ENCODE measurements around the gene EMCN.

Gene EMCN

GRCh38 chr4:100431416-100431815, 86.4 kb downstream of the EMCN start:
- Histone ChIP-seq H2AK5ac (ENCODE audit: low read depth, low read length) (no peak overlapping the region), H2BK15ac (ENCODE audit: low read length) (no peak overlapping the region), H3K79me1 (ENCODE audit: low read depth, low read length) (no peaks in the 10 kb centered on the region), H3K4me1 (ENCODE audit: control insufficient read depth in 2 of 2, insufficient read depth in 1 of 2, low read depth in 1 of 2, low read length in 2 of 2) (no peaks in the 10 kb centered on the region), H3K9me3 (replicated peaks in 1 of 2; ENCODE audit: control insufficient read depth in 2 of 2, insufficient read depth in 1 of 2, low read depth in 1 of 2, low read length in 2 of 2) (no peaks in the 10 kb centered on the region), H3K9ac (ENCODE audit: low read depth, low read length, poor library complexity) (no peak overlapping the region), H3K23ac (ENCODE audit: low read depth, low read length, poor library complexity) (no peak overlapping the region), H2BK12ac (ENCODE audit: low read length) (no peak overlapping the region), H3K4ac (ENCODE audit: low read length) (no peak overlapping the region), H2AFZ (ENCODE audit: low read length) (no peak overlapping the region), H3K4me2 (ENCODE audit: insufficient read depth, low read length, poor library complexity, severe bottlenecking) (no peak overlapping the region), H3K18ac (ENCODE audit: low read length) (no peak overlapping the region), H3K36me3 (replicated peaks in 1 of 2; ENCODE audit: control insufficient read depth in 2 of 2, insufficient read depth in 2 of 2, low read length in 2 of 2) (no peaks in the 10 kb centered on the region), H4K91ac (ENCODE audit: low read depth, low read length, poor library complexity) (no peak overlapping the region), H2BK5ac (ENCODE audit: low read length) (no peak overlapping the region), H2BK120ac (ENCODE audit: low read depth, low read length) (no peak overlapping the region), H3K4me3 (ENCODE audit: low read length in 2 of 2) (no peak overlapping the region), H4K8ac (ENCODE audit: low read depth, low read length) (no peak overlapping the region), H3K27me3 (ENCODE audit: control insufficient read depth in 3 of 3, insufficient read depth in 3 of 3, low read depth in 1 of 3, low read length in 3 of 3) (no peaks in the 10 kb centered on the region), H3K14ac (ENCODE audit: low read length) (no peak overlapping the region), H3K27ac (replicated peaks; ENCODE audit: low read length) (no peak overlapping the region)
- no peak for DNase-seq (ENCODE audit: low spot score)
- WGBS, 2 donors (ENCODE audit: extremely low coverage in 2 of 2, insufficient read length in 2 of 2, insufficient replicate concordance in 1 of 2): no CpG with 5 or more reads among the region's 1 CpG

GRCh38 chr4:100430451-100430850, 87.4 kb downstream of the EMCN start:
- H3K27me3 ChIP-seq (ENCODE audit: control insufficient read depth in 3 of 3, insufficient read depth in 3 of 3, low read depth in 1 of 3, low read length in 3 of 3): no peaks in the 10 kb centered on the region

GRCh38 chr4:100429616-100430015, 88.2 kb downstream of the EMCN start:
- H2BK120ac ChIP-seq (ENCODE audit: low read depth, low read length): no peak overlapping the region
- no CpG with 5 or more reads among the region's 1 CpG for WGBS, 2 donors (ENCODE audit: extremely low coverage in 2 of 2, insufficient read length in 2 of 2, insufficient replicate concordance in 1 of 2)
- no peak for DNase-seq (ENCODE audit: low spot score)

More at GRCh38 chr4:100430451-100430850, 87.4 kb downstream of the EMCN start:
- H2BK12ac ChIP-seq (ENCODE audit: low read length): no peak overlapping the region
- no peak overlapping the region for H2BK5ac ChIP-seq (ENCODE audit: low read length)
- no peak overlapping the region for H2AK5ac ChIP-seq (ENCODE audit: low read depth, low read length)
- no peaks in the 10 kb centered on the region for H3K36me3 ChIP-seq (replicated peaks in 1 of 2; ENCODE audit: control insufficient read depth in 2 of 2, insufficient read depth in 2 of 2, low read length in 2 of 2)
- H3K4me2 ChIP-seq (ENCODE audit: insufficient read depth, low read length, poor library complexity, severe bottlenecking): no peak overlapping the region
- no peak overlapping the region for H4K91ac ChIP-seq (ENCODE audit: low read depth, low read length, poor library complexity)
- no peak overlapping the region for H3K4ac ChIP-seq (ENCODE audit: low read length)
- no peak overlapping the region for H4K8ac ChIP-seq (ENCODE audit: low read depth, low read length)
- H3K9me3 ChIP-seq (replicated peaks in 1 of 2; ENCODE audit: control insufficient read depth in 2 of 2, insufficient read depth in 1 of 2, low read depth in 1 of 2, low read length in 2 of 2): no peaks in the 10 kb centered on the region
- DNase-seq (ENCODE audit: low spot score): no peak
- H3K4me1 ChIP-seq (ENCODE audit: control insufficient read depth in 2 of 2, insufficient read depth in 1 of 2, low read depth in 1 of 2, low read length in 2 of 2): no peaks in the 10 kb centered on the region
- no peak overlapping the region for H3K4me3 ChIP-seq (ENCODE audit: low read length in 2 of 2)
- no peak overlapping the region for H3K14ac ChIP-seq (ENCODE audit: low read length)
- no peak overlapping the region for H3K18ac ChIP-seq (ENCODE audit: low read length)
- WGBS, 2 donors (ENCODE audit: extremely low coverage in 2 of 2, insufficient read length in 2 of 2, insufficient replicate concordance in 1 of 2): no CpG with 5 or more reads among the region's 5 CpGs
- H3K79me1 ChIP-seq (ENCODE audit: low read depth, low read length): no peaks in the 10 kb centered on the region
- H2BK120ac ChIP-seq (ENCODE audit: low read depth, low read length): no peak overlapping the region
- H3K27ac ChIP-seq (replicated peaks; ENCODE audit: low read length): no peak overlapping the region
- H3K9ac ChIP-seq (ENCODE audit: low read depth, low read length, poor library complexity): no peak overlapping the region
- no peak overlapping the region for H3K23ac ChIP-seq (ENCODE audit: low read depth, low read length, poor library complexity)
- no peak overlapping the region for H2BK15ac ChIP-seq (ENCODE audit: low read length)
- no peak overlapping the region for H2AFZ ChIP-seq (ENCODE audit: low read length)

GRCh38 chr4:100428051-100428450, 89.8 kb downstream of the EMCN start:
- H3K36me3 ChIP-seq (replicated peaks in 1 of 2; ENCODE audit: control insufficient read depth in 2 of 2, insufficient read depth in 2 of 2, low read length in 2 of 2): no peaks in the 10 kb centered on the region
- no peak overlapping the region for H3K9ac ChIP-seq (ENCODE audit: low read depth, low read length, poor library complexity)

More at GRCh38 chr4:100429616-100430015, 88.2 kb downstream of the EMCN start:
- Histone ChIP-seq H3K9me3 (replicated peaks in 1 of 2; ENCODE audit: control insufficient read depth in 2 of 2, insufficient read depth in 1 of 2, low read depth in 1 of 2, low read length in 2 of 2) (no peaks in the 10 kb centered on the region), H3K23ac (ENCODE audit: low read depth, low read length, poor library complexity) (no peak overlapping the region), H3K36me3 (replicated peaks in 1 of 2; ENCODE audit: control insufficient read depth in 2 of 2, insufficient read depth in 2 of 2, low read length in 2 of 2) (no peaks in the 10 kb centered on the region), H2AK5ac (ENCODE audit: low read depth, low read length) (no peak overlapping the region), H2AFZ (ENCODE audit: low read length) (no peak overlapping the region), H3K27ac (replicated peaks; ENCODE audit: low read length) (no peak overlapping the region), H3K27me3 (ENCODE audit: control insufficient read depth in 3 of 3, insufficient read depth in 3 of 3, low read depth in 1 of 3, low read length in 3 of 3) (no peaks in the 10 kb centered on the region), H3K4ac (ENCODE audit: low read length) (no peak overlapping the region), H2BK12ac (ENCODE audit: low read length) (no peak overlapping the region), H4K8ac (ENCODE audit: low read depth, low read length) (no peak overlapping the region), H3K9ac (ENCODE audit: low read depth, low read length, poor library complexity) (no peak overlapping the region), H3K4me2 (ENCODE audit: insufficient read depth, low read length, poor library complexity, severe bottlenecking) (no peak overlapping the region), H4K91ac (ENCODE audit: low read depth, low read length, poor library complexity) (no peak overlapping the region), H3K4me1 (ENCODE audit: control insufficient read depth in 2 of 2, insufficient read depth in 1 of 2, low read depth in 1 of 2, low read length in 2 of 2) (no peaks in the 10 kb centered on the region), H3K79me1 (ENCODE audit: low read depth, low read length) (no peaks in the 10 kb centered on the region), H2BK5ac (ENCODE audit: low read length) (no peak overlapping the region), H2BK15ac (ENCODE audit: low read length) (no peak overlapping the region), H3K4me3 (ENCODE audit: low read length in 2 of 2) (no peak overlapping the region), H3K18ac (ENCODE audit: low read length) (no peak overlapping the region), H3K14ac (ENCODE audit: low read length) (no peak overlapping the region)

More at GRCh38 chr4:100428051-100428450, 89.8 kb downstream of the EMCN start:
- Histone ChIP-seq H2AK5ac (ENCODE audit: low read depth, low read length) (no peak overlapping the region), H3K4ac (ENCODE audit: low read length) (no peak overlapping the region), H3K18ac (ENCODE audit: low read length) (no peak overlapping the region), H2AFZ (ENCODE audit: low read length) (no peak overlapping the region), H3K14ac (ENCODE audit: low read length) (no peak overlapping the region), H3K9me3 (replicated peaks in 1 of 2; ENCODE audit: control insufficient read depth in 2 of 2, insufficient read depth in 1 of 2, low read depth in 1 of 2, low read length in 2 of 2) (no peaks in the 10 kb centered on the region), H2BK5ac (ENCODE audit: low read length) (no peak overlapping the region), H3K4me3 (ENCODE audit: low read length in 2 of 2) (no peak overlapping the region), H2BK12ac (ENCODE audit: low read length) (no peak overlapping the region), H3K4me1 (ENCODE audit: control insufficient read depth in 2 of 2, insufficient read depth in 1 of 2, low read depth in 1 of 2, low read length in 2 of 2) (no peaks in the 10 kb centered on the region), H2BK15ac (ENCODE audit: low read length) (no peak overlapping the region), H2BK120ac (ENCODE audit: low read depth, low read length) (no peak overlapping the region), H4K8ac (ENCODE audit: low read depth, low read length) (no peak overlapping the region), H3K79me1 (ENCODE audit: low read depth, low read length) (no peaks in the 10 kb centered on the region), H4K91ac (ENCODE audit: low read depth, low read length, poor library complexity) (no peak overlapping the region), H3K27me3 (ENCODE audit: control insufficient read depth in 3 of 3, insufficient read depth in 3 of 3, low read depth in 1 of 3, low read length in 3 of 3) (no peaks in the 10 kb centered on the region), H3K27ac (replicated peaks; ENCODE audit: low read length) (no peak overlapping the region), H3K23ac (ENCODE audit: low read depth, low read length, poor library complexity) (no peak overlapping the region), H3K4me2 (ENCODE audit: insufficient read depth, low read length, poor library complexity, severe bottlenecking) (no peak overlapping the region)
- DNase-seq (ENCODE audit: low spot score): no peak
- WGBS, 2 donors (ENCODE audit: extremely low coverage in 2 of 2, insufficient read length in 2 of 2, insufficient replicate concordance in 1 of 2): no CpG with 5 or more reads among the region's 2 CpGs
